Ovary (tissue), 3 donors: ENCODE results near the gene FARS2.

ENCODE experiments used
- CTCF ChIP-seq, 3 donors: fragments of 450-650 bp in 2 of 3; fragments of 200-600 bp in 1 of 3; IDR thresholded peaks; one replicate each; pipeline versions ENCODE4 v1.5.1 to v1.8.0; 2016 to 2022; ENCODE audit warnings: antibody characterized with exemption in 3 of 3, mild to moderate bottlenecking in 1 of 3
- POLR2A ChIP-seq: fragments of 450-650 bp; IDR thresholded peaks from one replicate; pipeline ENCODE4 v1.6.1; 2017; ENCODE audit warnings: antibody characterized with exemption, mild to moderate bottlenecking, moderate library complexity
- donor health status: DM: no; HTN: no; CAD: no.

- TF ChIP-seq POLR2A (no peak), CTCF (IDR thresholded peaks at IDR 0.05) (no peak)
Observed at GRCh38 chr6:5337573-5337972, 76.3 kb downstream of the FARS2 start.
